Ovary (tissue), 9 donors: ENCODE results near the gene SEC22C. TPM values are rescaled to one million over a fixed set of nuclear protein-coding genes. Genes with fewer than 3 reads are reported as not detected.
A peak's percentile ranks its signal among the peaks of the same experiment; 100 is the strongest.

Source experiments
- DNase-seq, 5 donors: peaks; one replicate each; pipeline ENCODE4 v3.0.0-alpha.2; 2019 to 2020
- H3K27ac ChIP-seq, 2 donors: fragments of 200-600 bp; one replicate each; pipeline versions ENCODE4 v1.5.1 to v1.8.0; 2019 to 2022
- H3K27me3 ChIP-seq: fragments of 200-600 bp; one replicate; pipeline ENCODE4 v1.8.0; 2022
- H3K36me3 ChIP-seq: fragments of 200-600 bp; sonication (generic); one replicate; pipeline ENCODE4 v1.5.1; 2019
- H3K4me1 ChIP-seq: one replicate; pipeline ENCODE4 v1.8.1; 2013; ENCODE audit warnings: mild to moderate bottlenecking, moderate library complexity; ENCODE audit not compliant: insufficient read depth
- H3K4me3 ChIP-seq: fragments of 200-600 bp; sonication (generic); one replicate; pipeline ENCODE4 v1.5.1; 2017
- H3K9me3 ChIP-seq, 2 donors: fragments of 200-600 bp in 1 of 2; sonication (generic) in 1 of 2; one replicate each; pipeline versions ENCODE4 v1.5.1 to v1.8.1; 2013 to 2019; ENCODE audit warnings: mild to moderate bottlenecking in 1 of 2, moderate library complexity in 1 of 2
- EP300 ChIP-seq: sonication (generic); formaldehyde crosslinking; IDR thresholded peaks from one replicate; pipeline ENCODE4 v1.6.1; 2017; ENCODE audit warnings: antibody characterized with exemption
- POLR2A ChIP-seq: fragments of 450-650 bp; IDR thresholded peaks from one replicate; pipeline ENCODE4 v1.6.1; 2017; ENCODE audit warnings: antibody characterized with exemption, mild to moderate bottlenecking, moderate library complexity
- WGBS, 3 donors: extraction: QIAGEN DNeasy Blood & Tissue Kit in 1 of 3; methylation state at CpG; one replicate each; pipeline versions ENCODE4 v1.1.5 to v1.1.7; 2013 to 2017; 5-methylcytosine and 5-hydroxymethylcytosine counted together
- intact Hi-C, 4 donors: fragments of 100-400 bp; cut with DNase I; formaldehyde crosslinking; loops; one replicate each; pipeline versions ENCODE4 v1.11.0 to v1.15.1; 2022 to 2023
- polyA plus RNA-seq, 2 donors: library from polyadenylated mRNA; stranded (reverse); fragments of 200-250 nt in 1 of 2; fragments of 350-450 nt in 1 of 2; fragmentation: Illumina TruSeq in 1 of 2; extraction: RNeasy Lipid Tissue Mini Kit (QIAGEN cat#74804) in 1 of 2; gene quantifications; one replicate each; pipeline ENCODE4 v1.2.3, GENCODE V29; 2013 to 2014
- total RNA-seq, 7 donors: library from RNA; depleted of rRNA in 2 of 7; stranded (reverse); fragments of >200 nt in 2 of 7; fragmentation: NEBNext Ultra II Directional in 3 of 7; extraction: Animal tissue kit (Norgen Biotek cat#: 25700) in 3 of 7; gene quantifications; one replicate each; pipeline versions ENCODE4 v1.1.0 to v1.2.4, GENCODE V29; 2016 to 2023
- TF ChIP-seq, protein P1 (sequence below), 3 donors: fragments of 450-650 bp in 2 of 3; fragments of 200-600 bp in 1 of 3; IDR thresholded peaks; one replicate each; pipeline versions ENCODE4 v1.5.1 to v1.8.0; 2016 to 2022; ENCODE audit warnings: antibody characterized with exemption in 3 of 3, mild to moderate bottlenecking in 1 of 3
- donor health status: DM: no; HTN: no; CAD: no; lungs with moderate emphysema.
- donor health status: DM: no; HTN: no; CAD: no.
- donor health status: Bipolar disorder and iron deficiency.
- donor health status: DM: yes; HTN: yes; CAD: no.
- donor health status: DM: no; HTN: no; CAD: no.
- donor health status: DM: yes; HTN: yes; CAD: no.

SEC22C gene
- total and polyA plus RNA-seq, 9 donors, result 31.4 to 68.5 (median 46.0) TPM

DNA sequence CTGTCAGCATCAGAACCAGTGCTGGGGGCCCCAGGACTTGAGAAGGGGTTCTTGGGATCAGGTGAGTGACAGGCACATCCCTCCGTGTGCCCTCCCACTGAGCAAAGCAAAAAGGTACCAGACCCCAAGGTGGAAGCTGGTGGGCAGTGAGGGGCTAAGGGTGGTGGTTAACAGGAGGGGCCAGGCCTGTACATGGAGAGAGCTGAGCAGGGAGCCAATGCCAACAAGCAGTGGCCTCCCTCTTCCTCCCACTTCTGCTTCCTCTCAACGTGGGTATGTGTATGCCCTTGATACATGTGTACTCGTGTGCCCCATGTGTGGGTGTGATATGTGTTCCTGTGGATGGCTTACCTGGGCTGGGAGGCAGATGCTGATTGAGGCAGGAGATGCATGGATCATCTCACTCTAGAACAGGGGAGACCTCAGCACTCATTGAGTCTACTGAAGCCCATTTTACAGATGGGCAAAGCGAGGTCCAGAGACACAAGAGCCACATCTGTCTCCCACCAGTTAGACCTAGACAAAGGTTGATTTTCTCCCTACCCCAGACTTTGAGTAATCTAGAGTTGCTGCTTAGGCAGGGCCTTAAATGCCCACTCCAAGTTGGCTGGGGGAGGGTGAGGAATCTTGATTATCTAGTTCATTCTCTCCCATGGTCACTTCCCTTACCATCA is 78.4 kb downstream of the SEC22C start:
- intact Hi-C loops, result no loop called here
- Histone ChIP-seq H3K36me3 (no peaks in the 10 kb centered on the region), H3K27me3 (no peaks in the 10 kb centered on the region), H3K4me3 (peak overlapping the region; percentile 29), H3K9me3 (no peaks in the 10 kb centered on the region), H3K4me1 (peaks cover 2% of the 10 kb centered on the region), H3K27ac (no peak overlapping the region)
- 64 to 73% (median 70%) methylated on average over 4 of the region's 4 CpGs for WGBS, 3 donors
- no peak for DNase-seq
- TF ChIP-seq POLR2A, result no peak
- TF ChIP-seq, protein P1, sequence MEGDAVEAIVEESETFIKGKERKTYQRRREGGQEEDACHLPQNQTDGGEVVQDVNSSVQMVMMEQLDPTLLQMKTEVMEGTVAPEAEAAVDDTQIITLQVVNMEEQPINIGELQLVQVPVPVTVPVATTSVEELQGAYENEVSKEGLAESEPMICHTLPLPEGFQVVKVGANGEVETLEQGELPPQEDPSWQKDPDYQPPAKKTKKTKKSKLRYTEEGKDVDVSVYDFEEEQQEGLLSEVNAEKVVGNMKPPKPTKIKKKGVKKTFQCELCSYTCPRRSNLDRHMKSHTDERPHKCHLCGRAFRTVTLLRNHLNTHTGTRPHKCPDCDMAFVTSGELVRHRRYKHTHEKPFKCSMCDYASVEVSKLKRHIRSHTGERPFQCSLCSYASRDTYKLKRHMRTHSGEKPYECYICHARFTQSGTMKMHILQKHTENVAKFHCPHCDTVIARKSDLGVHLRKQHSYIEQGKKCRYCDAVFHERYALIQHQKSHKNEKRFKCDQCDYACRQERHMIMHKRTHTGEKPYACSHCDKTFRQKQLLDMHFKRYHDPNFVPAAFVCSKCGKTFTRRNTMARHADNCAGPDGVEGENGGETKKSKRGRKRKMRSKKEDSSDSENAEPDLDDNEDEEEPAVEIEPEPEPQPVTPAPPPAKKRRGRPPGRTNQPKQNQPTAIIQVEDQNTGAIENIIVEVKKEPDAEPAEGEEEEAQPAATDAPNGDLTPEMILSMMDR (IDR thresholded peaks at IDR 0.05), result no peak
- no peak for TF ChIP-seq EP300

DNA sequence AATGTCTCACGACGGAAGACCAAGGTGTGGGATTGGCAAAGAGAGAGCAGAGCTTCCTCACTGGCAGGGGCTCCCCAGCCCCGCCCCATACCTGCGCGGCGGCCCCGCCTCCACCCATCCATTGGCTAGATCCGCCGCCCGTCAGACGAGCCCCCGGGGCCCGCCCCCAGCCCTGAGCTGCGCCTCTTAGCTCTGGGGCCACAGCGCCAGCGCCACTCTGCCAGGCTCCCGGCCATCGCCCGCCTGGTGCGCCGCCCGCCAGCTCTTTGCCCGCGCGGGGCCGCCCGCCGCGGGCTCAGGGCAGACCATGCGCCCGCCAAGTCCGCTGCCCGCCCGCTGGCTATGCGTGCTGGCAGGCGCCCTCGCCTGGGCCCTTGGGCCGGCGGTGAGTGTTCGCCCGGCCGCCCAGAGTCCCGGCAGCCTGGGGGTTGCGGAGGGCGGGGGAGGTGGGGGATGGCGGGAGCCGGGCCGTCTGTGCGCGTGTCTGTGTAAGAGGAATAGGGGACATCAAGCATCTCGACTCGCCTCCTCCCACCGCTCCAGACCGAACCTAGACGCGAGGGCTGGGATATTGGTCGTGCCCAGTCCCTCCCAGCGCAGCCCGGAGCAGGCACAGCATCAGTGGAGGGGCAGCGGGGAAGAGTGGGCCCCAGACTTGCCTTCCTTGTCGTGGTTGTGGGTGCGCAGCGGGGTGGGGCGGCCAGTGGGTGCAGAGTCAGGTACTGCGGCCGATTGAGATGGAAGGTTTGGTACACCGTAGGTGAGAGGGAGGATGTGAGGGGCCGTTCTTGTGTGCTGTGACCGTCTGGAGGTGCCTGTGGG is 79.1 kb downstream of the SEC22C start, which contains the start of gene VIPR1:
VIPR1 (plus strand) TSS at position 215 of the 822 bp plus-strand sequence; CDS start at position 308, 93 bp downstream.
- peak in 3 of 5 donors; percentile 36 to 61 (median 45) for DNase-seq
- Histone ChIP-seq H3K27me3 (no peaks in the 10 kb centered on the region), H3K4me3 (peak within 1 kb of the TSS; percentile 29), H3K27ac (no peak within 1 kb of the TSS), H3K36me3 (no peaks in the 10 kb centered on the region), H3K9me3 (no peaks in the 10 kb centered on the region), H3K4me1 (peaks cover 2% of the 10 kb centered on the region)
- intact Hi-C loops, result no loop called here
- 6 to 16% (median 11%) methylated on average over 32 to 69 of the region's 69 CpGs for WGBS, 3 donors
- no peak for TF ChIP-seq EP300
- no peak for TF ChIP-seq POLR2A
- TF ChIP-seq, protein P1 (IDR thresholded peaks at IDR 0.05), result no peak

DNA sequence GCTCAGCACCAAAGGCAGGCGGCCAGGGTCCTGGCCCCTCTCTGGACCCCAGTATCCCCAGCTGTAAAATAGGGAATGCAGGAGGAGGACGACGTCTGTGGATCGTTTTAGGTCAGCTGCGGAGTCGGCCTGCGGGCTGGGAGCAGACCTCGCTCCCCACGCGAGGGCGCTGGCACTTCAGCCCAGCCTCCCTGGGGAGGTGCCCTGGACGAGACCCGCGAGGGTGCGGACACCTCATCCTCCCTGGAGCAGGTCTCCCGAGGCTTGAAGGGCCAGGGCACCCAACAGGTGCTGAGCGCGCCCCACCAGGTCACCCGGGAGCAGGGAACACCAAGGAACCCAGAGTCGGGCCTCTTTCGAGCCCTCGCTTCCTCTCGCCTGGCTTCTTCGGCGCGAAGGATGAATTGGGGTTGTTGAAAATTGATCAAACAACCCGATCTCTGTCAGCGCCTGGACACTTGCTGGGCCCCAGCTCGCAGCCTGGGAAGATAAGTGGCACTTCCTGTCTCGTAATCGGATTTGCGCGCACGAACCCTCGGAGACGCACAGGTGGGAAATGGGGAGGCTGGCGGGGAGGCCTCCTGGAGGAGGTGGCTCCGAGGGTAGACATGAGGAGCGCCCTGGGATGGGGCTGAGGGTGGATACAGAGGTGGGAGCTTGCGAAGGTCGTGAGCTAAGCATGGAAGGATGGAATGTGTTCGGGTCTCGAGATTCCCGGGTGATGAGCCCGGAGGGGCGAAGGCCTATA is 79.9 kb downstream of the SEC22C start:
- 0 to 1% (median 1%) methylated on average over 46 of the region's 46 CpGs for WGBS, 3 donors
- H3K27ac ChIP-seq, result no peak overlapping the region
- intact Hi-C loops, result no loop called here
- no peak for DNase-seq
- peak overlapping the region; percentile 29 for H3K4me3 ChIP-seq
- H3K36me3 ChIP-seq, result no peaks in the 10 kb centered on the region
- H3K9me3 ChIP-seq, result no peaks in the 10 kb centered on the region
- peaks cover 4% of the 10 kb centered on the region for H3K4me1 ChIP-seq
- H3K27me3 ChIP-seq, result no peaks in the 10 kb centered on the region
- TF ChIP-seq, protein P1 (IDR thresholded peaks at IDR 0.05), result peak in 1 of 3 donors; percentile 5
- TF ChIP-seq POLR2A, result no peak

DNA sequence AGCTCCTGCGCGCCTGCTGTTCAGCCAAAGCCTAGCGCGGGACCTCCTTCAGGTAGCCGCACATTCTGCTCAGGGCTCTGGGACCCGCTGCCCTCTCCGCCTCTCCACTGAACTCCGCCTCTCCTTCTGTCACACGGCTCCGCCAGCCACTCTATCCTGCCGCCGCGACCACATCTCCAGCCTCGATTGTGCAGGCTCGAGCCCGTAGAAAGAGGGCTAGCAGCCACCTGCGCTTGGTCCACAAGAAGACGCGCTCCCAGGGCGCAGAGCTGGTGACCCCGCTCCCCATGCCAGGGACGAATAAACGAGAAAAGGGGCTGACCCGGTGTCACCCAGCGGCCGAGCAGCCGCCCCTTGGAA is 80.5 kb downstream of the SEC22C start:
- WGBS, 3 donors, result 5 to 6% (median 5%) methylated on average over 25 to 27 of the region's 27 CpGs
- Histone ChIP-seq H3K36me3 (no peaks in the 10 kb centered on the region), H3K9me3 (no peaks in the 10 kb centered on the region), H3K4me1 (peaks cover 4% of the 10 kb centered on the region), H3K27ac (no peak overlapping the region), H3K27me3 (no peaks in the 10 kb centered on the region), H3K4me3 (no peak overlapping the region)
- intact Hi-C loops, result no loop called here
- TF ChIP-seq, protein P1 (IDR thresholded peaks at IDR 0.05), result no peak
- no peak for TF ChIP-seq POLR2A
- no peak for TF ChIP-seq EP300
- no peak for DNase-seq
